NCI-H1694 (cell line): ENCODE data around the gene SMARCAD1.

Experiments
- DNase-seq: peaks from one replicate; lab custom pipeline; 2025; lab: John Stamatoyannopoulos, UW

The SMARCAD1 gene

GRCh38 chr4:94228493-94229216, 21.0 kb downstream of the SMARCAD1 start:
- DNase-seq: no peak

GRCh38 chr4:94232519-94232918, 24.9 kb downstream of the SMARCAD1 start:
- no peak for DNase-seq

- no peak for DNase-seq
Measured at GRCh38 chr4:94235825-94236224, 28.2 kb downstream of the SMARCAD1 start.

- no peak for DNase-seq
Measured at GRCh38 chr4:94237271-94237670, 29.6 kb downstream of the SMARCAD1 start.

GRCh38 chr4:94238160-94238559, 30.5 kb downstream of the SMARCAD1 start:
- DNase-seq: no peak

- no peak for DNase-seq
Measured at GRCh38 chr4:94240384-94240783, 32.7 kb downstream of the SMARCAD1 start.

- DNase-seq: no peak
Measured at GRCh38 chr4:94244087-94244828, 36.6 kb downstream of the SMARCAD1 start.

GRCh38 chr4:94244829-94245185, 37.1 kb downstream of the SMARCAD1 start:
- no peak for DNase-seq

- DNase-seq: no peak
Measured at GRCh38 chr4:94251094-94251493, 43.4 kb downstream of the SMARCAD1 start.

- no peak for DNase-seq
Measured at GRCh38 chr4:94253036-94253435, 45.4 kb downstream of the SMARCAD1 start.

- DNase-seq: no peak
Measured at GRCh38 chr4:94256144-94256783, 48.6 kb downstream of the SMARCAD1 start.

GRCh38 chr4:94256828-94257227, 49.2 kb downstream of the SMARCAD1 start:
- no peak for DNase-seq

- no peak for DNase-seq
Measured at GRCh38 chr4:94262163-94263016, 54.7 kb downstream of the SMARCAD1 start.

GRCh38 chr4:94267037-94267436, 59.4 kb downstream of the SMARCAD1 start:
- no peak for DNase-seq

- no peak for DNase-seq
Measured at GRCh38 chr4:94271248-94271647, 63.6 kb downstream of the SMARCAD1 start.

- DNase-seq: no peak
Measured at GRCh38 chr4:94274912-94275311, 67.2 kb downstream of the SMARCAD1 start.

GRCh38 chr4:94276204-94276603, 68.5 kb downstream of the SMARCAD1 start:
- DNase-seq: no peak

- no peak for DNase-seq
Measured at GRCh38 chr4:94277534-94277933, 69.9 kb downstream of the SMARCAD1 start.

GRCh38 chr4:94278781-94279180, 71.1 kb downstream of the SMARCAD1 start:
- DNase-seq: no peak

- no peak for DNase-seq
Measured at GRCh38 chr4:94284889-94285288, 77.2 kb downstream of the SMARCAD1 start.

- no peak for DNase-seq
Measured at GRCh38 chr4:94285666-94286065, 78.0 kb downstream of the SMARCAD1 start.

- DNase-seq: no peak
Measured at GRCh38 chr4:94290245-94290644, 82.6 kb downstream of the SMARCAD1 start.
